Activated CD8-positive, alpha-beta memory T cell treated with anti-CD3 and anti-CD28 coated beads, Interleukin-2, amount 50 U/mL, for 48 hours (primary cell): ENCODE data around the gene BAHCC1.

Source experiments
- DNase-seq: peaks from one replicate; pipeline ENCODE4 v3.0.0-alpha.2; 2020

BAHCC1 gene

GRCh38 chr17:81428121-81428515, 32.9 kb downstream of the BAHCC1 start:
- no peak for DNase-seq

- no peak for DNase-seq
Measured at GRCh38 chr17:81428516-81428915, 33.3 kb downstream of the BAHCC1 start.

GRCh38 chr17:81428948-81429774, 33.9 kb downstream of the BAHCC1 start:
- no peak for DNase-seq

- DNase-seq: no peak
Measured at GRCh38 chr17:81429821-81430551, 34.7 kb downstream of the BAHCC1 start.

- no peak for DNase-seq
Measured at GRCh38 chr17:81431545-81432482, 36.6 kb downstream of the BAHCC1 start.

- no peak for DNase-seq
Measured at GRCh38 chr17:81432941-81433340, 37.7 kb downstream of the BAHCC1 start.

GRCh38 chr17:81433656-81434055, 38.4 kb downstream of the BAHCC1 start:
- no peak for DNase-seq

GRCh38 chr17:81434072-81434471, 38.8 kb downstream of the BAHCC1 start:
- DNase-seq: no peak

- DNase-seq: no peak
Measured at GRCh38 chr17:81434681-81435417, 39.6 kb downstream of the BAHCC1 start.

GRCh38 chr17:81435652-81436293, 40.5 kb downstream of the BAHCC1 start:
- DNase-seq: no peak

GRCh38 chr17:81436294-81436849, 41.1 kb downstream of the BAHCC1 start:
- no peak for DNase-seq

GRCh38 chr17:81437191-81437651, 42.0 kb downstream of the BAHCC1 start:
- no peak for DNase-seq

- no peak for DNase-seq
Measured at GRCh38 chr17:81438007-81438659, 42.9 kb downstream of the BAHCC1 start.

- DNase-seq: no peak
Measured at GRCh38 chr17:81438688-81439087, 43.4 kb downstream of the BAHCC1 start.

GRCh38 chr17:81440051-81440471, 44.8 kb downstream of the BAHCC1 start:
- no peak for DNase-seq

GRCh38 chr17:81440511-81441244, 45.4 kb downstream of the BAHCC1 start:
- DNase-seq: peak; percentile 63

GRCh38 chr17:81442791-81443190, 47.5 kb downstream of the BAHCC1 start:
- DNase-seq: no peak

- DNase-seq: no peak
Measured at GRCh38 chr17:81443269-81443668, 48.0 kb downstream of the BAHCC1 start.

- no peak for DNase-seq
Measured at GRCh38 chr17:81444610-81445339, 49.5 kb downstream of the BAHCC1 start.
